Upper lobe of right lung (tissue), 1 donor: ENCODE data around the gene PRKCZ. TPM values are rescaled to one million over a fixed set of nuclear protein-coding genes. Genes with fewer than 3 reads are reported as not detected.

Experiments
- ATAC-seq: fragments of 200-7000 bp; cut with Tn5 transposase; one replicate; pipeline ENCODE4 v1.9.1; 2020; ENCODE audit warnings: mild to moderate bottlenecking, moderate library complexity
- DNase-seq: peaks from one replicate; pipeline ENCODE4 v3.0.0-alpha.2; 2020
- H3K27ac ChIP-seq: fragments of 200-600 bp; one replicate; pipeline ENCODE4 v1.8.0; 2022
- H3K27me3 ChIP-seq: fragments of 200-600 bp; one replicate; pipeline ENCODE4 v1.8.0; 2022; ENCODE audit warnings: mild to moderate bottlenecking
- H3K36me3 ChIP-seq: fragments of 200-600 bp; one replicate; pipeline ENCODE4 v1.8.0; 2022
- H3K4me1 ChIP-seq: fragments of 200-600 bp; one replicate; pipeline ENCODE4 v1.8.0; 2022
- H3K4me3 ChIP-seq: fragments of 200-600 bp; one replicate; pipeline ENCODE4 v1.8.0; 2022; ENCODE audit warnings: mild to moderate bottlenecking
- H3K9me3 ChIP-seq: fragments of 200-600 bp; one replicate; pipeline ENCODE4 v1.8.0; 2022
- intact Hi-C: fragments of 100-400 bp; cut with DNase I; formaldehyde crosslinking; loops from one replicate; pipeline ENCODE4 v1.11.0; 2022
- total RNA-seq: library from RNA; stranded (reverse); fragmentation: NEBNext Ultra II Directional; extraction: Animal tissue kit (Norgen Biotek cat#: 25700); gene quantifications from one replicate; pipeline ENCODE4 v1.2.1, GENCODE V29; 2021
- TF ChIP-seq, protein P1 (sequence below): fragments of 200-600 bp; IDR thresholded peaks from one replicate; pipeline ENCODE4 v1.8.0; 2022; ENCODE audit warnings: antibody characterized with exemption
- donor health status: DM: no; HTN: yes; CAD: no; lungs with severe emphysema.

Gene PRKCZ
- total RNA-seq, 1 donor from 2014 or later: 121 TPM

DNA sequence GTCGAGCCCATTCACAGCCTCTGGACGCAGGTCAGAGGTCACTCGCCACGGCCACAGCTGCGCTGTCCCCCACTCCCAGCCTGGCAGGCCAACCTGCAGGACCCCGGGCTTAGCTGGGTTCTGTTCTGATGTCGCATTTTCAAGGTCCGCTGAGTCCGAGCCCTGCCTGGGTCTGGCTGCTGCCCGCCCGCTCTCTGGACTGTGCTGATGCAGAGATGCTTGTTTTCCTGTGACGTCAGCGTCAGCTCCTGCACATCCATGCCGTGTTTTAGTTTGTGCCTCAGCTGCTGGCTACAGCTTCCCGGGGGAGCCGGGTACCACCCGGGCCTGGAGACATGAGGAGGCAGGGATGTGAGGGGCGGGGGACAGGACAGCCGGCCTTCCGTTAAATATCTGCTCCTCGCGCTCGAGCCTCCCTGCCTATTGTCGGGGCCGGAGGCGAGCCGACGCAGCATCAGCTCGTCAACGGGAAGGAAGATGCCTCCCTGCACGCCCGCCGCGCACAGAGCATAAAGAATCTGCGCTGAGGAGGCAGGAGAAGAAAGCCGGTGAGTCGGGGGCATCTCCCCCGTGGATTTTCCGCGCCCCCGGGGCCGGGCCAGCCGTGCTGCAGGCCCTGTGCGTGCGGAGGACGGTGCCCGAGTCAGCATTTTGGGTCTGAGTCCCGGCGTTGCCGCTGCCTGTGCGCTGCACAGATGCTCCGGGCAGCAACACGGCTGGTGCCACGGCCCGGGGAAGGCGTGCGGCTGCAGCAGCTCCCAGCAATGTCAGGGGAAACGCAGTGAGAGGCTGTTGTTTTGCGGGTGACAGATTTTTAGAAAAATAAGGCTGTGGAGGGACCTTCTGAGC, 23.4 kb downstream of the PRKCZ start:
- H3K36me3 ChIP-seq: peaks cover 4% of the 10 kb centered on the region
- H3K27me3 ChIP-seq: no peaks in the 10 kb centered on the region
- H3K4me1 ChIP-seq: no peaks in the 10 kb centered on the region
- no peak overlapping the region for H3K27ac ChIP-seq
- ATAC-seq: no peak
- no peak for DNase-seq
- intact Hi-C loops: no loop called here
- H3K4me3 ChIP-seq: no peak overlapping the region
- TF ChIP-seq, protein P1, sequence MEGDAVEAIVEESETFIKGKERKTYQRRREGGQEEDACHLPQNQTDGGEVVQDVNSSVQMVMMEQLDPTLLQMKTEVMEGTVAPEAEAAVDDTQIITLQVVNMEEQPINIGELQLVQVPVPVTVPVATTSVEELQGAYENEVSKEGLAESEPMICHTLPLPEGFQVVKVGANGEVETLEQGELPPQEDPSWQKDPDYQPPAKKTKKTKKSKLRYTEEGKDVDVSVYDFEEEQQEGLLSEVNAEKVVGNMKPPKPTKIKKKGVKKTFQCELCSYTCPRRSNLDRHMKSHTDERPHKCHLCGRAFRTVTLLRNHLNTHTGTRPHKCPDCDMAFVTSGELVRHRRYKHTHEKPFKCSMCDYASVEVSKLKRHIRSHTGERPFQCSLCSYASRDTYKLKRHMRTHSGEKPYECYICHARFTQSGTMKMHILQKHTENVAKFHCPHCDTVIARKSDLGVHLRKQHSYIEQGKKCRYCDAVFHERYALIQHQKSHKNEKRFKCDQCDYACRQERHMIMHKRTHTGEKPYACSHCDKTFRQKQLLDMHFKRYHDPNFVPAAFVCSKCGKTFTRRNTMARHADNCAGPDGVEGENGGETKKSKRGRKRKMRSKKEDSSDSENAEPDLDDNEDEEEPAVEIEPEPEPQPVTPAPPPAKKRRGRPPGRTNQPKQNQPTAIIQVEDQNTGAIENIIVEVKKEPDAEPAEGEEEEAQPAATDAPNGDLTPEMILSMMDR: no peak
- H3K9me3 ChIP-seq: peaks cover 14% of the 10 kb centered on the region

DNA sequence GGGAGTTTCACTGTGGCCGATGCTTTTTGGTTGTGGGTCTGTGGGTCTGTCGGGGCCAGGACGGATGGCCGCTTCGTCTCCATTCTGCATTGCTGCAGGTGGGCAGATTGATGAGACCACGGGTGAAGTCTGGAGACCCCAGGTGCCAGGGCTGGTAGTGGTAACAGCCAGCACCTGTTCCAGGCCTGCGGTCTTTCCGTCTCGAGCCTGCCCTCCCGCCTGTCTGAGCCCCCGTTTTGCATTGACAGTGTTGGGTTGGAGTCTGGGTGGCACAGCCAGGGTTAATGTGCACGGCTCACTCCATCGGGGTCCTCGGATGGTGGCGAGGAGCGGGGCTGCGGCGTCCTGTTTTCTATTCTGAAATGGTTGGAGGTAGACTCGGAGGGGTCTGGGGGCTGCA, 24.2 kb downstream of the PRKCZ start:
- TF ChIP-seq, protein P1: no peak
- no peaks in the 10 kb centered on the region for H3K4me1 ChIP-seq
- H3K4me3 ChIP-seq: no peak overlapping the region
- H3K9me3 ChIP-seq: peaks cover 18% of the 10 kb centered on the region
- H3K27ac ChIP-seq: no peak overlapping the region
- H3K36me3 ChIP-seq: no peaks in the 10 kb centered on the region
- no peak for DNase-seq
- no peaks in the 10 kb centered on the region for H3K27me3 ChIP-seq
- intact Hi-C loops: no loop called here
- no peak for ATAC-seq

DNA sequence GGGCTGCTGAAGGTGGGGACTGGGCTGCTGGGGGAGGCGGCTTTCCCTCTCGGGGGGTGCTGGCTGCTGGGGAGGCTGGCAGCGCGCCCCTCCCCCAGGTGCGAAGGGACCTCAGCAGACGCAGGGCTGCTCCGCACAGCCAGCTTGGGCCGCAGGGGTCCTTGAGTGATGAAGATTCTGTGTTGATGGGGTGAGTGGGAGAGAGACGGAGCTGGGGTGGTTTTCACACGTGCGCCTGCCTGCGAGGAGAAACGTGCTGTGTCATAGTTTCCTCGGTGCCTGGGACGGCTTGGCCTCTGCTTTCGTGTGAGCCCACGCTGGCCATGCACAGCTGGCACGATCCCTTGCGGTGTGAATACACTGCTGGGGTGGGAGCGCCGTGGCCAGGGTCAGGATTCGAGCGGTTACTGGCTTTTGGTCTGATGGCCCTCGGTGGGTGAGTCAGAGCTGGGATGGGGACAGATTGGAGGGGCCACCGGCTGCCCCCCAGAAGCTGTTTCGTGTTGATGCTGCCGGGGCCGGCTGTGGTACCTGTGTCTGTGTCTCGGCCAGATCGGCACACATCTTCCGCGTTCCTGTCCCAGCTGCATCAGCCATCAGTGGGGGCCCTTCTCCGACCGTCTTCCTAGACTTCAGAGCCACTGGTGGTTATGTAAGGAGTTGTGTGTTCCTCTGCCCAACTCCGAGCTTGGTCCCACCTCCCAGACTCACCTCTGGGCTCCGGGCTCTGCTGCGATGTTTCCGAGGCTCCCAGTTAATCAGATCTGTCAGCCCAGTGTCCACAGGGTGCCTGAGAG, 24.9 kb downstream of the PRKCZ start:
- no peaks in the 10 kb centered on the region for H3K27me3 ChIP-seq
- TF ChIP-seq, protein P1: no peak
- DNase-seq (no peak), ATAC-seq (no peak)
- no peak overlapping the region for H3K4me3 ChIP-seq
- intact Hi-C loops: no loop called here
- H3K36me3 ChIP-seq: no peaks in the 10 kb centered on the region
- no peak overlapping the region for H3K27ac ChIP-seq
- no peaks in the 10 kb centered on the region for H3K4me1 ChIP-seq
- peaks cover 18% of the 10 kb centered on the region for H3K9me3 ChIP-seq

DNA sequence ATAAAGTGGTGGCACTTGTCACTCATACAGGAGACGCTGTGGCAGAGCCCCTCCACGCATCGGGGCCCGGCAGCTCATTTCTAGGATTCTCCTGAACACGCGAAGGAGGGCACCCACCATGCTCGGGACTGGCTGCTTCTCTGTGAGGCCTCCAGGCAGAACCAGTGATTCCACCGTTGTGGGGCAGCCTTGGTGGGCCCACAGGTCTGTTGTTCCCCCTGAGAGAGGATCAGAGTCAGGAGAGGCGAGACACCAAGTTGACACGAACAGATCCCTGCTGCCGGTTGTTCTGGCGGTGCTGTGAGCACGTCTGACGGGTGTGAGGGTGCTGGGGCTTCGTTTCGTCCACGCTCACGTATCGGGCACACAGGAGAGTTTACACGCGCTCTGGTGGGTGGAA, 26.6 kb downstream of the PRKCZ start:
- no peak for DNase-seq
- intact Hi-C loops: no loop called here
- Histone ChIP-seq H3K27me3 (no peaks in the 10 kb centered on the region), H3K4me3 (no peak overlapping the region), H3K4me1 (no peaks in the 10 kb centered on the region), H3K36me3 (no peaks in the 10 kb centered on the region), H3K27ac (no peak overlapping the region), H3K9me3 (peaks cover 18% of the 10 kb centered on the region)
- no peak for ATAC-seq
- TF ChIP-seq, protein P1: no peak

DNA sequence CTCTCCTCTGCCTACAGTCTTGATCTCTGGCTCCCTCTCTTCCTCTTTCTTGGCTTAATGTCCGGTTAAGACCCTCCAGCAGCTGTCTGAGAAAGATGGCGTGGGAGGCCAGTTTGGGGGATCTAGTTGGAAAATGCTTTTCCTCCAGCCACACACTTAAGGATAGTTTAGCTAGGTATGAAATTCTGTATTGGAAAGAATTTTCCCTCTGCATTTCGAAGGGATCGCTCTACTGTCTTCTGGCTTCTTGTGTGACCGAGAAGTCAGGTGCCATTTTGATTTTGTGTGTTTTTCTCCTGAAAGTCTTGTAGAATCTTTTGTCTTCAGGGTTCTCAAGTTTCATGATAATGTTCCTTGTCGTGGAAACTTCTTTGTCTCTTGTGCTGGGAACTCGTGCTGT, 28.0 kb downstream of the PRKCZ start:
- Histone ChIP-seq H3K36me3 (no peaks in the 10 kb centered on the region), H3K27ac (no peak overlapping the region), H3K4me3 (no peak overlapping the region), H3K9me3 (peaks cover 18% of the 10 kb centered on the region), H3K27me3 (no peaks in the 10 kb centered on the region), H3K4me1 (no peaks in the 10 kb centered on the region)
- intact Hi-C loops: no loop called here
- DNase-seq: no peak
- TF ChIP-seq, protein P1: no peak
- no peak for ATAC-seq
